NAMALWA (cell line): ENCODE measurements around the gene PROCA1.

Experiments used
- DNase-seq: peaks from one replicate; pipeline ENCODE4 v3.0.0-alpha.2; 2015; ENCODE audit warnings: low spot score

The PROCA1 gene

GRCh38 chr17:28707339-28707720, 4.4 kb downstream of the PROCA1 start:
- DNase-seq = no peak

- no peak for DNase-seq
These were observed 5.0 kb downstream of the PROCA1 start for GRCh38 chr17:28706471-28707338.

- DNase-seq = no peak
These were observed 5.9 kb downstream of the PROCA1 start for GRCh38 chr17:28705728-28706334.

- no peak for DNase-seq
These were observed 6.5 kb downstream of the PROCA1 start for GRCh38 chr17:28705074-28705659.

GRCh38 chr17:28704219-28704858, 7.3 kb downstream of the PROCA1 start:
- no peak for DNase-seq

GRCh38 chr17:28703552-28704218, 8.0 kb downstream of the PROCA1 start:
- no peak for DNase-seq

GRCh38 chr17:28702752-28703150, 8.9 kb downstream of the PROCA1 start:
- no peak for DNase-seq

- no peak for DNase-seq
These were observed 9.5 kb downstream of the PROCA1 start for GRCh38 chr17:28702026-28702751.

- no peak for DNase-seq
These were observed 10.7 kb downstream of the PROCA1 start for GRCh38 chr17:28700830-28701492.

GRCh38 chr17:28700278-28700677, 11.4 kb downstream of the PROCA1 start:
- no peak for DNase-seq

GRCh38 chr17:28698253-28698941, 13.3 kb downstream of the PROCA1 start:
- DNase-seq = no peak

GRCh38 chr17:28693869-28694268, 17.8 kb downstream of the PROCA1 start:
- DNase-seq = no peak

- no peak for DNase-seq
These were observed 22.7 kb downstream of the PROCA1 start for GRCh38 chr17:28689011-28689410.

- no peak for DNase-seq
These were observed 23.2 kb downstream of the PROCA1 start for GRCh38 chr17:28688481-28688880.

- no peak for DNase-seq
These were observed 25.4 kb downstream of the PROCA1 start for GRCh38 chr17:28686296-28686695.

- no peak for DNase-seq
These were observed 26.3 kb downstream of the PROCA1 start for GRCh38 chr17:28685366-28685765.

GRCh38 chr17:28684963-28685362, 26.7 kb downstream of the PROCA1 start:
- DNase-seq = no peak

GRCh38 chr17:28682655-28683054, 29.0 kb downstream of the PROCA1 start:
- no peak for DNase-seq

- DNase-seq = peak; percentile 40
These were observed 35.7 kb downstream of the PROCA1 start for GRCh38 chr17:28675980-28676379.

GRCh38 chr17:28675490-28675889, 36.2 kb downstream of the PROCA1 start:
- no peak for DNase-seq
